Stimulated activated naive CD8-positive, alpha-beta T cell treated with anti-CD3 and anti-CD28 coated beads, Interleukin-15, amount 100 ng/mL, for 72 hours (primary cell): ENCODE results near the gene NXPE3.
A peak's percentile ranks its signal among the peaks of the same experiment; 100 is the strongest.

Experiments used
- ATAC-seq: fragments of 150-1000 bp; cut with Tn5 transposase; 2 replicates; pipeline ENCODE4 v1.10.0; 2021; ENCODE audit warnings: mild to moderate bottlenecking, moderate library complexity
- DNase-seq, 2 donors: peaks; one replicate each; pipeline ENCODE4 v3.0.0; 2021 to 2022
- H3K27ac Mint-ChIP-seq, 2 donors: one replicate each; pipeline ENCODE4 v1.8.0; 2022; ENCODE audit warnings: mild to moderate bottlenecking in 2 of 2, mixed read lengths in 2 of 2, moderate library complexity in 2 of 2
- H3K27me3 Mint-ChIP-seq: one replicate; pipeline ENCODE4 v1.8.0; 2022; ENCODE audit warnings: mixed read lengths
- H3K4me1 Mint-ChIP-seq: one replicate; pipeline ENCODE4 v1.8.0; 2022; ENCODE audit warnings: mild to moderate bottlenecking, mixed read lengths
- H3K4me3 Mint-ChIP-seq, 2 donors: one replicate each; pipeline ENCODE4 v1.8.0; 2022; ENCODE audit warnings: mild to moderate bottlenecking in 2 of 2, mixed read lengths in 2 of 2, moderate library complexity in 1 of 2
- H3K9me3 Mint-ChIP-seq, 2 donors: one replicate each; pipeline ENCODE4 v1.8.0; 2022; ENCODE audit warnings: mixed read lengths in 2 of 2

NXPE3 gene

GRCh38 chr3:101865751-101866509 is 86.9 kb downstream of the NXPE3 start:
- no peaks in the 10 kb centered on the region for H3K27me3 Mint-ChIP-seq
- no peaks in the 10 kb centered on the region for H3K9me3 Mint-ChIP-seq
- peaks cover 28% of the 10 kb centered on the region for H3K4me1 Mint-ChIP-seq
- no peak for ATAC-seq
- H3K27ac Mint-ChIP-seq = no peak overlapping the region
- no peak overlapping the region for H3K4me3 Mint-ChIP-seq
- no peak for DNase-seq

GRCh38 chr3:101867511-101867910 is 88.5 kb downstream of the NXPE3 start:
- Mint-ChIP-seq H3K4me1 (peaks cover 12% of the 10 kb centered on the region), H3K27ac (peak overlapping the region in 1 of 2 donors; percentile 4), H3K27me3 (no peaks in the 10 kb centered on the region), H3K9me3 (no peaks in the 10 kb centered on the region), H3K4me3 (no peak overlapping the region)
- ATAC-seq (no peak), DNase-seq (no peak)

- peaks cover 0 to 1% of the 10 kb centered on the region in 2 donors for H3K9me3 Mint-ChIP-seq
- DNase-seq (no peak), ATAC-seq (no peak)
- peaks cover 7% of the 10 kb centered on the region for H3K4me1 Mint-ChIP-seq
- H3K4me3 Mint-ChIP-seq = no peak overlapping the region
- no peaks in the 10 kb centered on the region for H3K27me3 Mint-ChIP-seq
- H3K27ac Mint-ChIP-seq = no peak overlapping the region
Measured at GRCh38 chr3:101867996-101868395, 89.0 kb downstream of the NXPE3 start.

DNA sequence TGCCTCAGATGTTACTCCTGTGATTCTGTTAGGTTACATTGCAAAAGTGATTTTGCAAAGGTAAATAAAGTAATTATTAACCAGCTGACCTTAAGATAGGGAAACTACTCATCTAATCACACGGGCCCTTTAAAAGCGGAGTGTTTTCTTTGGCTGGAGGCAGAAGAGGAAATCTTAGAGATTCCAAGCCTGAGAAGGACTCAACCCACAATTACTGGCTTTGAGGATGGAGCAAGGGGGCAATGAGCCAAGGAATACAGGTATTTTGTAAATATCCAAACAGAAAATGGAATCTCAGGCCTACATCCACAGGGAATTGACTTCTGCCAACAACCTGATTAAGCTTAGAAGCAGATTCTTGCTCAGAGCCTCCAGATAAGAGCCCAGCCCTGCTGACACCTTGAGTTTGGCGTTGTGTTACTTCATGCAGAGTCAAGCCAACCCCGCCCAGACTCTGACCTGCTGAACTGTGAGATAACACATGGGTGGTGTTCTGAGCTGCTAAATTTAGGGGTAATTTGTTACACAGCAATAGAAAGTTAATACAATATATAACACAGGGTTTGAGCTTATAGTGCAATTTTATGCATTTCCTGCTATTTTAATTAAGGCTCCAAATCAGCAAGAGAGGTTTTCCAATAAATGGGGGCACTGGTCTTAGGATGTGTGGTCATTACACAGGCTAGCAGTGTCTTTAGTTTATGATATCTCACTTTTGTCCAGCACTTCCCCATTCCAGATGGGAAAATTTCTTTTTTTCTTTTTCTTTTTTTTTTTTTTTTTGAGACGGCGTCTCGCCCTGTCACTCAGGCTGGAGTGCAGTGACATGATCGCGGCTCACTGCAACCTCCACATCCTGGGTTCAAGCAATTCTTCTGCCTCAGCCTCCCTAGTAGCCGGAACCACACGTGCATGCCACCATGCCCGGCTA is 89.8 kb downstream of the NXPE3 start:
- ATAC-seq (peak; percentile 15), DNase-seq (no peak)
- H3K27me3 Mint-ChIP-seq = no peaks in the 10 kb centered on the region
- peaks cover 0 to 5% of the 10 kb centered on the region in 2 donors for H3K9me3 Mint-ChIP-seq
- H3K4me3 Mint-ChIP-seq = no peak overlapping the region
- H3K4me1 Mint-ChIP-seq = peaks cover under 1% of the 10 kb centered on the region
- peak overlapping the region in 1 of 2 donors; percentile 81 for H3K27ac Mint-ChIP-seq

GRCh38 chr3:101870138-101870537 is 91.1 kb downstream of the NXPE3 start:
- ATAC-seq = no peak
- peaks cover 0 to 5% of the 10 kb centered on the region in 2 donors for H3K9me3 Mint-ChIP-seq
- H3K4me1 Mint-ChIP-seq = no peaks in the 10 kb centered on the region

DNA sequence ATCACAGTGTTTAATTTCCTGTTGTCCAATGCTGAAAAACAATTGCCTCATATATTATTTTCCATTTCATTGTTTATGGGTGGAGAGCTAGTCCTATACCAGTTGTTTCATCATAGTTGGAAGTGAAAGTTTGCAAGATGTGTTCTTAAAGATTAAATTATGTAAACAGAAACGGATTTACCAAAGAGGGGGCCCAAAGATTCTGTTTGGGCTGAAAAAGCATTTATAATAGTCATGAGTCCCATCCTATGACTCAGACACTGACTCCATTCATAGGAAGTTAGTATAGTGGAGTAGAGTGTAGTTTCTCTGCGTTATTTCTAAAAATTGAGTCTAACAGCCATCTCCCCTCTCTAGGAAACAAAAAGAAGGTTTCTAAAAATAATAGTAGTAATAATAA is 94.6 kb downstream of the NXPE3 start:
- Mint-ChIP-seq H3K9me3 (peaks cover 0 to 5% of the 10 kb centered on the region in 2 donors), H3K27ac (no peak overlapping the region), H3K4me1 (no peaks in the 10 kb centered on the region), H3K27me3 (no peaks in the 10 kb centered on the region), H3K4me3 (no peak overlapping the region)
- DNase-seq = no peak
- ATAC-seq = no peak

More at GRCh38 chr3:101870138-101870537, 91.1 kb downstream of the NXPE3 start:
- no peak overlapping the region for H3K27ac Mint-ChIP-seq
- no peak overlapping the region for H3K4me3 Mint-ChIP-seq
- DNase-seq = no peak
- H3K27me3 Mint-ChIP-seq = no peaks in the 10 kb centered on the region

DNA sequence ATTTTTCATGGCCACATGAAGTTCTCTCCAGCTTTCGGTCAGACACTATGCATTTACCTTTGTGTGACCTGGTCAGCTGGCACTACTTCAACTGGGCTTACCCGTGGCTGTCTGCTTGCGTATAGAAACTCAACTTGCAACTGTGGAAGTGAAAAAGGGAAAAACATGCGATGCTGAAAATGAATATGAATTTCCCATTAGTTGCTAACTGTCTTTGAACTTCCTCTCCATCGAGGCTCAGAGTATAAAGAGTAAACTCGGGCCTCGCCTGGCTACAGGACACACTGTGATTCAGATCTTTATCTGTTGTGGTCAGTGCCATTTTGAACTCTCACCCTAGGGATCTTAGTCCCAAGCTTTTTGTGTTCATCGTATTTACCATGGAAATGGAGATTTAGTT is 97.1 kb downstream of the NXPE3 start:
- H3K27ac Mint-ChIP-seq = no peak overlapping the region
- ATAC-seq (no peak), DNase-seq (no peak)
- no peaks in the 10 kb centered on the region for H3K27me3 Mint-ChIP-seq
- H3K4me1 Mint-ChIP-seq = no peaks in the 10 kb centered on the region
- no peak overlapping the region for H3K4me3 Mint-ChIP-seq
- peaks cover 0 to 8% of the 10 kb centered on the region in 2 donors for H3K9me3 Mint-ChIP-seq
